Ovary (tissue), 9 donors: Measurements from ENCODE around the gene KRT80. TPM values are rescaled to one million over a fixed set of nuclear protein-coding genes. Genes with fewer than 3 reads are reported as not detected.

ENCODE experiments used
- DNase-seq, 5 donors: peaks; one replicate each; pipeline ENCODE4 v3.0.0-alpha.2; 2019 to 2020
- H3K27ac ChIP-seq, 2 donors: fragments of 200-600 bp; one replicate each; pipeline versions ENCODE4 v1.5.1 to v1.8.0; 2019 to 2022
- H3K27me3 ChIP-seq: fragments of 200-600 bp; one replicate; pipeline ENCODE4 v1.8.0; 2022
- H3K36me3 ChIP-seq: fragments of 200-600 bp; sonication (generic); one replicate; pipeline ENCODE4 v1.5.1; 2019
- H3K4me1 ChIP-seq: one replicate; pipeline ENCODE4 v1.8.1; 2013; ENCODE audit warnings: mild to moderate bottlenecking, moderate library complexity; ENCODE audit not compliant: insufficient read depth
- H3K4me3 ChIP-seq: fragments of 200-600 bp; sonication (generic); one replicate; pipeline ENCODE4 v1.5.1; 2017
- H3K9me3 ChIP-seq, 2 donors: fragments of 200-600 bp in 1 of 2; sonication (generic) in 1 of 2; one replicate each; pipeline versions ENCODE4 v1.5.1 to v1.8.1; 2013 to 2019; ENCODE audit warnings: mild to moderate bottlenecking in 1 of 2, moderate library complexity in 1 of 2
- CTCF ChIP-seq, 3 donors: fragments of 450-650 bp in 2 of 3; fragments of 200-600 bp in 1 of 3; IDR thresholded peaks; one replicate each; pipeline versions ENCODE4 v1.5.1 to v1.8.0; 2016 to 2022; ENCODE audit warnings: antibody characterized with exemption in 3 of 3, mild to moderate bottlenecking in 1 of 3
- EP300 ChIP-seq: sonication (generic); formaldehyde crosslinking; IDR thresholded peaks from one replicate; pipeline ENCODE4 v1.6.1; 2017; ENCODE audit warnings: antibody characterized with exemption
- POLR2A ChIP-seq: fragments of 450-650 bp; IDR thresholded peaks from one replicate; pipeline ENCODE4 v1.6.1; 2017; ENCODE audit warnings: antibody characterized with exemption, mild to moderate bottlenecking, moderate library complexity
- WGBS, 3 donors: extraction: QIAGEN DNeasy Blood & Tissue Kit in 1 of 3; methylation state at CpG; one replicate each; pipeline versions ENCODE4 v1.1.5 to v1.1.7; 2013 to 2017; 5-methylcytosine and 5-hydroxymethylcytosine counted together
- intact Hi-C, 4 donors: fragments of 100-400 bp; cut with DNase I; formaldehyde crosslinking; loops; one replicate each; pipeline versions ENCODE4 v1.11.0 to v1.15.1; 2022 to 2023
- polyA plus RNA-seq, 2 donors: library from polyadenylated mRNA; stranded (reverse); fragments of 200-250 nt in 1 of 2; fragments of 350-450 nt in 1 of 2; fragmentation: Illumina TruSeq in 1 of 2; extraction: RNeasy Lipid Tissue Mini Kit (QIAGEN cat#74804) in 1 of 2; gene quantifications; one replicate each; pipeline ENCODE4 v1.2.3, GENCODE V29; 2013 to 2014
- total RNA-seq, 7 donors: library from RNA; depleted of rRNA in 2 of 7; stranded (reverse); fragments of >200 nt in 2 of 7; fragmentation: NEBNext Ultra II Directional in 3 of 7; extraction: Animal tissue kit (Norgen Biotek cat#: 25700) in 3 of 7; gene quantifications; one replicate each; pipeline versions ENCODE4 v1.1.0 to v1.2.4, GENCODE V29; 2016 to 2023
- donor health status: DM: no; HTN: no; CAD: no; lungs with moderate emphysema.
- donor health status: DM: no; HTN: no; CAD: no.
- donor health status: Bipolar disorder and iron deficiency.
- donor health status: DM: yes; HTN: yes; CAD: no.
- donor health status: DM: no; HTN: no; CAD: no.
- donor health status: DM: yes; HTN: yes; CAD: no.

The KRT80 gene
- total and polyA plus RNA-seq, 9 donors, result 0.05 to 13.2 (median 0.99) TPM; not detected in 1

- Histone ChIP-seq H3K36me3 (no peaks in the 10 kb centered on the region), H3K27ac (no peak overlapping the region), H3K4me3 (no peak overlapping the region), H3K4me1 (peaks cover 5% of the 10 kb centered on the region), H3K9me3 (no peaks in the 10 kb centered on the region), H3K27me3 (no peaks in the 10 kb centered on the region)
- TF ChIP-seq EP300 (no peak), CTCF (IDR thresholded peaks at IDR 0.05) (no peak), POLR2A (no peak)
- WGBS, 3 donors, result 39 to 53% (median 48%) methylated on average over 5 of the region's 5 CpGs
- intact Hi-C loops, result no loop called here
- DNase-seq, result peak in 1 of 5 donors; percentile 19
Observed at GRCh38 chr12:52130711-52131110, 61.1 kb downstream of the KRT80 start.

- no peaks in the 10 kb centered on the region for H3K27me3 ChIP-seq
- no peak overlapping the region for H3K27ac ChIP-seq
- no peak overlapping the region for H3K4me3 ChIP-seq
- intact Hi-C loops, result no loop called here
- DNase-seq, result no peak
- TF ChIP-seq POLR2A, result no peak
- no peak for TF ChIP-seq CTCF (IDR thresholded peaks at IDR 0.05)
- TF ChIP-seq EP300, result no peak
- H3K36me3 ChIP-seq, result no peaks in the 10 kb centered on the region
- no peaks in the 10 kb centered on the region for H3K9me3 ChIP-seq
- WGBS, 3 donors, result 73 to 76% (median 74%) methylated on average over 10 of the region's 10 CpGs
- H3K4me1 ChIP-seq, result peaks cover 5% of the 10 kb centered on the region
Observed at GRCh38 chr12:52127683-52128450, 63.9 kb downstream of the KRT80 start.

- H3K4me1 ChIP-seq, result peaks cover 5% of the 10 kb centered on the region
- no peaks in the 10 kb centered on the region for H3K9me3 ChIP-seq
- no peaks in the 10 kb centered on the region for H3K27me3 ChIP-seq
- 33 to 47% (median 42%) methylated on average over 21 of the region's 21 CpGs for WGBS, 3 donors
- no peak overlapping the region for H3K27ac ChIP-seq
- intact Hi-C loops, result no loop called here
- H3K4me3 ChIP-seq, result no peak overlapping the region
- no peaks in the 10 kb centered on the region for H3K36me3 ChIP-seq
- no peak for TF ChIP-seq CTCF (IDR thresholded peaks at IDR 0.05)
- TF ChIP-seq EP300, result no peak
- no peak for TF ChIP-seq POLR2A
- DNase-seq, result peak in 2 of 5 donors; percentile 57 to 79
Observed at GRCh38 chr12:52126605-52127578, 64.9 kb downstream of the KRT80 start.

GRCh38 chr12:52126050-52126604 is 65.7 kb downstream of the KRT80 start:
- no peak for DNase-seq
- WGBS, 3 donors, result 72 to 88% (median 77%) methylated on average over 2 of the region's 2 CpGs
- H3K4me3 ChIP-seq, result no peak overlapping the region
- peaks cover 5% of the 10 kb centered on the region for H3K4me1 ChIP-seq
- no peak overlapping the region for H3K27ac ChIP-seq
- H3K9me3 ChIP-seq, result no peaks in the 10 kb centered on the region
- no peaks in the 10 kb centered on the region for H3K27me3 ChIP-seq
- no peak for TF ChIP-seq CTCF (IDR thresholded peaks at IDR 0.05)
- TF ChIP-seq EP300, result no peak
- TF ChIP-seq POLR2A, result no peak
- H3K36me3 ChIP-seq, result no peaks in the 10 kb centered on the region
- intact Hi-C loops, result no loop called here
